PC-9 (cell line): ENCODE data around the gene PI4K2A.

Source experiments
- CTCF ChIP-seq: fragments of 200-600 bp; sonication (generic); conservative IDR thresholded peaks from 2 replicates; pipeline ENCODE4 v1.6.1; 2017; ENCODE audit warnings: mixed run types, antibody characterized with exemption, mild to moderate bottlenecking, moderate library complexity
- EZH2 ChIP-seq: fragments of 200-600 bp; sonication (generic); IDR thresholded peaks from 2 replicates; pipeline ENCODE4 v1.8.0; 2017; ENCODE audit warnings: antibody characterized with exemption, low read depth

- TF ChIP-seq CTCF, result no peak
- TF ChIP-seq EZH2, result no peak
Observed at GRCh38 chr10:97651773-97652172, 11.3 kb downstream of the PI4K2A start.
